Measurements from ENCODE around the gene BPIFB3.

DNA sequence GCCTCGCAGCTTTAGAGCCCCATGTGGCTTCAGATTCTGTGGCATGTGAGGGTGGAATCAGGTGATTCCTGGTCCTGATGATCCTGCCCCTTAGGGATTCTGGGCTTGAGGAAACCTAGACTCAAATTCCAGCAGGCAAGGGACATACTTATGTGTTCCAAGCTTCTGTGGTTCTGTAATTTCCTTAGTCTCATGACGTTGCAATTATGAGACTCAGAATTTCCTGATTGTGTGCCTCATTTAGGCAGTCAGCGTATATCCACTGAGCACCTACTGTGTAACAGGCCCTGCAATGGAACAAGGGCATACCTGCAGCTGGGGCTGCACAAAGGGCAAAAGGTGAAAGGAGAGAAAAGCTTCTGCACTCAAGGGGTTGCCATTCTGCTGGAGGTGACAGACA, 14.1 kb downstream of the BPIFB3 start:
- TF ChIP-seq, protein P1, sequence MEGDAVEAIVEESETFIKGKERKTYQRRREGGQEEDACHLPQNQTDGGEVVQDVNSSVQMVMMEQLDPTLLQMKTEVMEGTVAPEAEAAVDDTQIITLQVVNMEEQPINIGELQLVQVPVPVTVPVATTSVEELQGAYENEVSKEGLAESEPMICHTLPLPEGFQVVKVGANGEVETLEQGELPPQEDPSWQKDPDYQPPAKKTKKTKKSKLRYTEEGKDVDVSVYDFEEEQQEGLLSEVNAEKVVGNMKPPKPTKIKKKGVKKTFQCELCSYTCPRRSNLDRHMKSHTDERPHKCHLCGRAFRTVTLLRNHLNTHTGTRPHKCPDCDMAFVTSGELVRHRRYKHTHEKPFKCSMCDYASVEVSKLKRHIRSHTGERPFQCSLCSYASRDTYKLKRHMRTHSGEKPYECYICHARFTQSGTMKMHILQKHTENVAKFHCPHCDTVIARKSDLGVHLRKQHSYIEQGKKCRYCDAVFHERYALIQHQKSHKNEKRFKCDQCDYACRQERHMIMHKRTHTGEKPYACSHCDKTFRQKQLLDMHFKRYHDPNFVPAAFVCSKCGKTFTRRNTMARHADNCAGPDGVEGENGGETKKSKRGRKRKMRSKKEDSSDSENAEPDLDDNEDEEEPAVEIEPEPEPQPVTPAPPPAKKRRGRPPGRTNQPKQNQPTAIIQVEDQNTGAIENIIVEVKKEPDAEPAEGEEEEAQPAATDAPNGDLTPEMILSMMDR (IDR thresholded peaks at IDR 0.05), result no peak
- TF ChIP-seq, protein P2, sequence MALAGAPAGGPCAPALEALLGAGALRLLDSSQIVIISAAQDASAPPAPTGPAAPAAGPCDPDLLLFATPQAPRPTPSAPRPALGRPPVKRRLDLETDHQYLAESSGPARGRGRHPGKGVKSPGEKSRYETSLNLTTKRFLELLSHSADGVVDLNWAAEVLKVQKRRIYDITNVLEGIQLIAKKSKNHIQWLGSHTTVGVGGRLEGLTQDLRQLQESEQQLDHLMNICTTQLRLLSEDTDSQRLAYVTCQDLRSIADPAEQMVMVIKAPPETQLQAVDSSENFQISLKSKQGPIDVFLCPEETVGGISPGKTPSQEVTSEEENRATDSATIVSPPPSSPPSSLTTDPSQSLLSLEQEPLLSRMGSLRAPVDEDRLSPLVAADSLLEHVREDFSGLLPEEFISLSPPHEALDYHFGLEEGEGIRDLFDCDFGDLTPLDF (CRISPR knock-in tag; IDR thresholded peaks at IDR 0.05), result no peak
- TF ChIP-seq TCF7 (CRISPR knock-in tag; IDR thresholded peaks at IDR 0.05; ENCODE audit: low read depth), result no peak
- TF ChIP-seq ZNF121 (CRISPR knock-in tag; IDR thresholded peaks at IDR 0.05), result no peak
- TF ChIP-seq, protein P3, sequence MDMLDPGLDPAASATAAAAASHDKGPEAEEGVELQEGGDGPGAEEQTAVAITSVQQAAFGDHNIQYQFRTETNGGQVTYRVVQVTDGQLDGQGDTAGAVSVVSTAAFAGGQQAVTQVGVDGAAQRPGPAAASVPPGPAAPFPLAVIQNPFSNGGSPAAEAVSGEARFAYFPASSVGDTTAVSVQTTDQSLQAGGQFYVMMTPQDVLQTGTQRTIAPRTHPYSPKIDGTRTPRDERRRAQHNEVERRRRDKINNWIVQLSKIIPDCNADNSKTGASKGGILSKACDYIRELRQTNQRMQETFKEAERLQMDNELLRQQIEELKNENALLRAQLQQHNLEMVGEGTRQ (CRISPR knock-in tag; IDR thresholded peaks at IDR 0.05), result no peak
- TF ChIP-seq TP53 (CRISPR knock-in tag; IDR thresholded peaks at IDR 0.05), result no peak
- no peak for TF ChIP-seq ZBTB21 (CRISPR knock-in tag; IDR thresholded peaks at IDR 0.05; ENCODE audit: borderline replicate concordance)
- TF ChIP-seq, protein P4, sequence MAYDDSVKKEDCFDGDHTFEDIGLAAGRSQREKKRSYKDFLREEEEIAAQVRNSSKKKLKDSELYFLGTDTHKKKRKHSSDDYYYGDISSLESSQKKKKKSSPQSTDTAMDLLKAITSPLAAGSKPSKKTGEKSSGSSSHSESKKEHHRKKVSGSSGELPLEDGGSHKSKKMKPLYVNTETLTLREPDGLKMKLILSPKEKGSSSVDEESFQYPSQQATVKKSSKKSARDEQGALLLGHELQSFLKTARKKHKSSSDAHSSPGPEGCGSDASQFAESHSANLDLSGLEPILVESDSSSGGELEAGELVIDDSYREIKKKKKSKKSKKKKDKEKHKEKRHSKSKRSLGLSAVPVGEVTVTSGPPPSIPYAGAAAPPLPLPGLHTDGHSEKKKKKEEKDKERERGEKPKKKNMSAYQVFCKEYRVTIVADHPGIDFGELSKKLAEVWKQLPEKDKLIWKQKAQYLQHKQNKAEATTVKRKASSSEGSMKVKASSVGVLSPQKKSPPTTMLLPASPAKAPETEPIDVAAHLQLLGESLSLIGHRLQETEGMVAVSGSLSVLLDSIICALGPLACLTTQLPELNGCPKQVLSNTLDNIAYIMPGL (CRISPR knock-in tag; IDR thresholded peaks at IDR 0.05), result no peak
- TF ChIP-seq, protein P5, sequence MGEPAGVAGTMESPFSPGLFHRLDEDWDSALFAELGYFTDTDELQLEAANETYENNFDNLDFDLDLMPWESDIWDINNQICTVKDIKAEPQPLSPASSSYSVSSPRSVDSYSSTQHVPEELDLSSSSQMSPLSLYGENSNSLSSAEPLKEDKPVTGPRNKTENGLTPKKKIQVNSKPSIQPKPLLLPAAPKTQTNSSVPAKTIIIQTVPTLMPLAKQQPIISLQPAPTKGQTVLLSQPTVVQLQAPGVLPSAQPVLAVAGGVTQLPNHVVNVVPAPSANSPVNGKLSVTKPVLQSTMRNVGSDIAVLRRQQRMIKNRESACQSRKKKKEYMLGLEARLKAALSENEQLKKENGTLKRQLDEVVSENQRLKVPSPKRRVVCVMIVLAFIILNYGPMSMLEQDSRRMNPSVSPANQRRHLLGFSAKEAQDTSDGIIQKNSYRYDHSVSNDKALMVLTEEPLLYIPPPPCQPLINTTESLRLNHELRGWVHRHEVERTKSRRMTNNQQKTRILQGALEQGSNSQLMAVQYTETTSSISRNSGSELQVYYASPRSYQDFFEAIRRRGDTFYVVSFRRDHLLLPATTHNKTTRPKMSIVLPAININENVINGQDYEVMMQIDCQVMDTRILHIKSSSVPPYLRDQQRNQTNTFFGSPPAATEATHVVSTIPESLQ (CRISPR knock-in tag; IDR thresholded peaks at IDR 0.05), result no peak
- TF ChIP-seq, protein P6, sequence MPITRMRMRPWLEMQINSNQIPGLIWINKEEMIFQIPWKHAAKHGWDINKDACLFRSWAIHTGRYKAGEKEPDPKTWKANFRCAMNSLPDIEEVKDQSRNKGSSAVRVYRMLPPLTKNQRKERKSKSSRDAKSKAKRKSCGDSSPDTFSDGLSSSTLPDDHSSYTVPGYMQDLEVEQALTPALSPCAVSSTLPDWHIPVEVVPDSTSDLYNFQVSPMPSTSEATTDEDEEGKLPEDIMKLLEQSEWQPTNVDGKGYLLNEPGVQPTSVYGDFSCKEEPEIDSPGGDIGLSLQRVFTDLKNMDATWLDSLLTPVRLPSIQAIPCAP (CRISPR knock-in tag; IDR thresholded peaks at IDR 0.05), result no peak

Measured in WTC11 (cell line).